Left lung (tissue), 10 donors: ENCODE data around the gene CMSS1. TPM values are rescaled to one million over a fixed set of nuclear protein-coding genes. Genes with fewer than 3 reads are reported as not detected.

Source experiments
- ATAC-seq: fragments of 200-7000 bp; cut with Tn5 transposase; one replicate; pipeline ENCODE4 v1.9.1; 2020; ENCODE audit warnings: moderate library complexity
- DNase-seq, 4 donors: peaks; one replicate each; pipeline ENCODE4 v3.0.0-alpha.2; 2013 to 2020
- H3K27ac ChIP-seq, 2 donors: fragments of 200-600 bp; sonication (generic) in 1 of 2; one replicate each; pipeline versions ENCODE4 v1.5.0 to v1.8.0; 2020 to 2021
- H3K27me3 ChIP-seq, 2 donors: fragments of 200-600 bp; sonication (generic) in 1 of 2; one replicate each; pipeline versions ENCODE4 v1.5.0 to v1.8.0; 2020 to 2021
- H3K36me3 ChIP-seq, 2 donors: fragments of 200-600 bp; sonication (generic) in 1 of 2; one replicate each; pipeline versions ENCODE4 v1.5.0 to v1.8.0; 2020 to 2021
- H3K4me1 ChIP-seq, 2 donors: fragments of 200-600 bp; one replicate each; pipeline ENCODE4 v1.8.0; 2021
- H3K4me3 ChIP-seq, 2 donors: fragments of 200-600 bp; sonication (generic) in 1 of 2; one replicate each; pipeline versions ENCODE4 v1.5.0 to v1.8.0; 2020 to 2021; ENCODE audit warnings: mild to moderate bottlenecking in 1 of 2
- H3K9me3 ChIP-seq, 2 donors: fragments of 200-600 bp; sonication (generic) in 1 of 2; one replicate each; pipeline versions ENCODE4 v1.5.0 to v1.8.0; 2020 to 2021
- CTCF ChIP-seq, 2 donors: fragments of 200-600 bp; sonication (generic) in 1 of 2; IDR thresholded peaks; one replicate each; pipeline versions ENCODE4 v1.5.0 to v1.8.0; 2021; ENCODE audit warnings: antibody characterized with exemption in 2 of 2
- intact Hi-C, 2 donors: fragments of 100-400 bp; cut with DNase I; formaldehyde crosslinking; loops; one replicate each; pipeline versions ENCODE4 v1.11.2 to v1.14.2; 2022
- polyA plus RNA-seq, 6 donors: library from polyadenylated mRNA; unstranded; fragments of 120-200 nt; gene quantifications; one replicate each; pipeline ENCODE4 v1.2.1, GENCODE V29; 2013; ENCODE audit not compliant: insufficient read length in 6 of 6
- total RNA-seq, 2 donors: library from RNA; stranded (reverse); fragmentation: NEBNext Ultra II Directional; extraction: Animal tissue kit (Norgen Biotek cat#: 25700); gene quantifications; one replicate each; pipeline ENCODE4 v1.2.1, GENCODE V29; 2021
- donor health status: DM: no; HTN: yes; CAD: no.
- donor health status: DM: no; HTN: no; CAD: no.

CMSS1 gene
- total and polyA plus RNA-seq, 8 donors = 13.4 to 51.0 (median 41.8) TPM

- H3K27me3 ChIP-seq = no peaks in the 10 kb centered on the region
- H3K27ac ChIP-seq = no peak overlapping the region
- H3K36me3 ChIP-seq = no peaks in the 10 kb centered on the region
- intact Hi-C loops = no loop called here
- TF ChIP-seq CTCF (IDR thresholded peaks at IDR 0.05) = no peak
- H3K4me3 ChIP-seq = no peak overlapping the region
- peaks cover 24 to 25% of the 10 kb centered on the region in 2 donors for H3K4me1 ChIP-seq
- ATAC-seq (peak; percentile 37), DNase-seq (no peak)
- H3K9me3 ChIP-seq = no peaks in the 10 kb centered on the region
Observed at GRCh38 chr3:100039075-100039474, 221.4 kb downstream of the CMSS1 start.

- peak overlapping the region; percentile 57 to 89 for H3K27ac ChIP-seq
- peak in 2 of 4 donors; percentile 60 to 73 for DNase-seq
- intact Hi-C loops = no loop called here
- H3K4me3 ChIP-seq = no peak overlapping the region
- peak; percentile 60 for ATAC-seq
- no peaks in the 10 kb centered on the region for H3K27me3 ChIP-seq
- H3K36me3 ChIP-seq = no peaks in the 10 kb centered on the region
- no peaks in the 10 kb centered on the region for H3K9me3 ChIP-seq
- peaks cover 28 to 41% of the 10 kb centered on the region in 2 donors for H3K4me1 ChIP-seq
- no peak for TF ChIP-seq CTCF (IDR thresholded peaks at IDR 0.05)
Observed at GRCh38 chr3:100040451-100041225, 223.0 kb downstream of the CMSS1 start.

- Histone ChIP-seq H3K36me3 (no peaks in the 10 kb centered on the region), H3K27ac (peak overlapping the region; percentile 57 to 89), H3K4me3 (no peak overlapping the region), H3K27me3 (no peaks in the 10 kb centered on the region), H3K9me3 (no peaks in the 10 kb centered on the region), H3K4me1 (peaks cover 35 to 48% of the 10 kb centered on the region in 2 donors)
- intact Hi-C loops = no loop called here
- no peak for TF ChIP-seq CTCF (IDR thresholded peaks at IDR 0.05)
- DNase-seq (peak in 2 of 4 donors; percentile 53 to 58), ATAC-seq (peak; percentile 58)
Observed at GRCh38 chr3:100041328-100041749, 223.7 kb downstream of the CMSS1 start.

GRCh38 chr3:100042166-100042981 is 224.7 kb downstream of the CMSS1 start:
- no peak for ATAC-seq
- Histone ChIP-seq H3K27ac (peak overlapping the region; percentile 57 to 89), H3K4me1 (peaks cover 35 to 58% of the 10 kb centered on the region in 2 donors), H3K4me3 (no peak overlapping the region), H3K9me3 (no peaks in the 10 kb centered on the region), H3K27me3 (no peaks in the 10 kb centered on the region), H3K36me3 (no peaks in the 10 kb centered on the region)
- no peak for DNase-seq
- intact Hi-C loops = no loop called here
- no peak for TF ChIP-seq CTCF (IDR thresholded peaks at IDR 0.05)

- intact Hi-C loops = no loop called here
- H3K4me1 ChIP-seq = peaks cover 35 to 66% of the 10 kb centered on the region in 2 donors
Observed at GRCh38 chr3:100043271-100043670, 225.6 kb downstream of the CMSS1 start.

More at GRCh38 chr3:100043271-100043670, 225.6 kb downstream of the CMSS1 start:
- DNase-seq (no peak), ATAC-seq (no peak)
- H3K36me3 ChIP-seq = no peaks in the 10 kb centered on the region
- H3K9me3 ChIP-seq = no peaks in the 10 kb centered on the region
- TF ChIP-seq CTCF (IDR thresholded peaks at IDR 0.05) = no peak
- peak overlapping the region; percentile 57 to 89 for H3K27ac ChIP-seq
- H3K27me3 ChIP-seq = no peaks in the 10 kb centered on the region
- no peak overlapping the region for H3K4me3 ChIP-seq
